Mucosa of descending colon (tissue), 3 donors: ENCODE measurements around the gene EPN2. TPM values are rescaled to one million over a fixed set of nuclear protein-coding genes. Genes with fewer than 3 reads are reported as not detected.

Experiments
- ATAC-seq: fragments of 200-7000 bp; cut with Tn5 transposase; one replicate; pipeline ENCODE4 v1.9.1; 2020; ENCODE audit warnings: mild to moderate bottlenecking, moderate library complexity
- DNase-seq, 3 donors: peaks; one replicate each; pipeline ENCODE4 v3.0.0-alpha.2; 2020
- H3K36me3 ChIP-seq: fragments of 200-600 bp; one replicate; pipeline ENCODE4 v1.8.0; 2021; ENCODE audit warnings: low read depth, mild to moderate bottlenecking
- H3K4me1 ChIP-seq: fragments of 200-600 bp; one replicate; pipeline ENCODE4 v1.8.0; 2021; ENCODE audit warnings: low read depth, mild to moderate bottlenecking
- H3K4me3 ChIP-seq: fragments of 200-600 bp; one replicate; pipeline ENCODE4 v1.8.0; 2021; ENCODE audit warnings: mild to moderate bottlenecking
- H3K9me3 ChIP-seq: fragments of 200-600 bp; one replicate; pipeline ENCODE4 v1.8.0; 2021; ENCODE audit warnings: mild to moderate bottlenecking
- CTCF ChIP-seq: fragments of 200-600 bp; IDR thresholded peaks from one replicate; pipeline ENCODE4 v1.8.0; 2022; ENCODE audit warnings: antibody characterized with exemption, mild to moderate bottlenecking
- intact Hi-C, 2 donors: fragments of 100-400 bp; cut with DNase I in 1 of 2; cut with micrococcal nuclease in 1 of 2; formaldehyde crosslinking; loops; one replicate each; pipeline versions ENCODE4 v1.11.0 to v1.11.1; 2022; cut with DNase I, micrococcal nuclease
- total RNA-seq, 3 donors: library from RNA; stranded (reverse); fragmentation: NEBNext Ultra II Directional in 2 of 3; extraction: Animal tissue kit (Norgen Biotek cat#: 25700) in 2 of 3; gene quantifications; one replicate each; pipeline versions ENCODE4 v1.2.1 to v1.2.4, GENCODE V29; 2021 to 2023
- donor health status: DM: no; HTN: no; CAD: no; lungs with moderate emphysema.
- donor health status: DM: no; HTN: no; CAD: no.
- donor health status: DM: no; HTN: yes; CAD: no.

The EPN2 gene
- total RNA-seq, 3 donors from 2014 or later, result 32.6 to 75.8 (median 45.0) TPM

- Histone ChIP-seq H3K36me3 (no peaks in the 10 kb centered on the region), H3K4me1 (peaks cover 9% of the 10 kb centered on the region), H3K4me3 (no peak overlapping the region), H3K9me3 (no peaks in the 10 kb centered on the region)
- ATAC-seq (no peak), DNase-seq (no peak)
- intact Hi-C loops, result no loop called here
- TF ChIP-seq CTCF, result no peak
Measured at GRCh38 chr17:19253112-19253511, 15.9 kb downstream of the EPN2 start.

- no peak for ATAC-seq
- H3K36me3 ChIP-seq, result no peaks in the 10 kb centered on the region
- no peak for DNase-seq
- intact Hi-C loops, result no loop called here
- TF ChIP-seq CTCF, result no peak
- no peak overlapping the region for H3K4me3 ChIP-seq
- peaks cover 2% of the 10 kb centered on the region for H3K4me1 ChIP-seq
- H3K9me3 ChIP-seq, result no peaks in the 10 kb centered on the region
Measured at GRCh38 chr17:19254651-19255050, 17.5 kb downstream of the EPN2 start.

GRCh38 chr17:19255279-19255678 lies 18.1 kb downstream of the EPN2 start:
- intact Hi-C loops, result no loop called here
- no peak for DNase-seq
- Histone ChIP-seq H3K4me1 (no peaks in the 10 kb centered on the region), H3K4me3 (no peak overlapping the region), H3K9me3 (no peaks in the 10 kb centered on the region), H3K36me3 (no peaks in the 10 kb centered on the region)
- TF ChIP-seq CTCF, result no peak
- ATAC-seq, result no peak

- H3K4me1 ChIP-seq, result peaks cover 5% of the 10 kb centered on the region
- no peak overlapping the region for H3K4me3 ChIP-seq
- H3K36me3 ChIP-seq, result no peaks in the 10 kb centered on the region
- no peak for TF ChIP-seq CTCF
- intact Hi-C loops, result no loop called here
- DNase-seq (no peak), ATAC-seq (no peak)
- H3K9me3 ChIP-seq, result no peaks in the 10 kb centered on the region
Measured at GRCh38 chr17:19258371-19258770, 21.2 kb downstream of the EPN2 start.

- TF ChIP-seq CTCF, result no peak
- intact Hi-C loops, result no loop called here
- ATAC-seq, result no peak
- Histone ChIP-seq H3K4me1 (peaks cover 19% of the 10 kb centered on the region), H3K4me3 (no peak overlapping the region), H3K36me3 (no peaks in the 10 kb centered on the region), H3K9me3 (no peaks in the 10 kb centered on the region)
- DNase-seq, result no peak
Measured at GRCh38 chr17:19260958-19261357, 23.8 kb downstream of the EPN2 start.

- TF ChIP-seq CTCF, result no peak
- Histone ChIP-seq H3K4me1 (peaks cover 19% of the 10 kb centered on the region), H3K36me3 (no peaks in the 10 kb centered on the region), H3K9me3 (no peaks in the 10 kb centered on the region), H3K4me3 (no peak overlapping the region)
- no peak for DNase-seq
- intact Hi-C loops, result no loop called here
- no peak for ATAC-seq
Measured at GRCh38 chr17:19261426-19261825, 24.3 kb downstream of the EPN2 start.
